GM19035 (cell line): ENCODE data around the gene IL13RA2.

Source experiments
- ATAC-seq: cut with Tn5 transposase; IDR thresholded peaks from one replicate; pipeline ENCODE4 v1.9.1; 2021; ENCODE audit not compliant: unreplicated experiment

Gene IL13RA2

GRCh38 chrX:114999906-115000305 is 17.5 kb downstream of the IL13RA2 start:
- ATAC-seq, result no peak

DNA sequence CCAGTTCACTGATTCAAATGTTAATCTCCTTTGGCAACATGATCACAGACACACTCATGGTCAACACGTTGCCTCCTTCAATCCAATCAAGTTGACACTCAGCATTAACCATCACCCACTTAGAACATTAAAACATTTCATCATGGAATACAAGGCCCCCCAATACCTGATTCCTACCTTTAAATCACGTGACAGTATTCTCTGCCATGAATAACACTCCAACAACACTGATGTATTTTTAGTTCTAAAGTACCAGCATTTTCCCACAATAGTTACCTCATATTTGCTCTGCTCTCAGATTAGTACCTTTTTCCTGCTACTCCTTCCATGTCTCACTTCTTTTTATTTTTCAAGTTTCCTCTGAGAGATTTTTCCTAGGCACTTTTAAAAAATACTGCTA is 19.6 kb downstream of the IL13RA2 start:
- ATAC-seq, result no peak

- ATAC-seq, result no peak
Measured at GRCh38 chrX:114985967-114986592, 31.3 kb downstream of the IL13RA2 start.

DNA sequence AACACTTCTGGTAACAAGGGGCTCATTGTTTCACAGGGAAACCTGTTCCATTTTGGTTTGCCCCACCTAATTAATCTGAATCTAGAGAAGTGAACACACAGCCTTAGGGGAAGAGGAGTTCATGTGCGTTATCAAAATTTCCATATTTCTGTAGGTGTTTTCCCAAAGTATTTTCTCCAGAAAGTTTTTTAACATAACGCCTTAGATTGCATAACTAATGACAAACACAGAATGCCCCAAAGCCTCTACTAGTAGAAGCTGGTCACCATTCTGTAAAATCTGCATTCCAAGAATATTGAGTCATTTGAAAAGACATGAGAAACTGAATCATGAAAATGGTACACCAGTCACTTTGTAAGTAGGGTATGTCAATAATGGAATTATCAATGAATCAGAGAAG is 41.1 kb downstream of the IL13RA2 start:
- ATAC-seq, result no peak

GRCh38 chrX:114973013-114973412 is 44.4 kb downstream of the IL13RA2 start:
- no peak for ATAC-seq

GRCh38 chrX:114970806-114971205 is 46.6 kb downstream of the IL13RA2 start:
- no peak for ATAC-seq

DNA sequence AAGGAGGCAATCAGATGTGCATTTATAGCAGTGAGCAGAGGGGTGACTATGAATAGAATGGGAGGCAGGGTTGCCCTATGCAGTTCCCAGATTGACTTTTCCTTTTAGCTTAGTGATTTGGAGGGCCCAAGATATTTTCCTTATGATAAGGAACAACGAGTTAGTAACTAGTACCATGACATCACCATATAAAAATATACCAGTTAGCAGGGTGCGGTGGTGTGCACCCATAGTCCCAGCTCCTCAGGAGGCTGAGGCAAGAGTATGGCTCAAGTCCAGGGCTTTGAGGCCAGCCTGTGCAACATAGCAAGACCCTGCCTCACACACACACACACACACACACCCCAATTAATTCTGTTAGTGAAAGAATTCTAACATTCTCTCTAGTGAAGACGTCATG is 53.0 kb downstream of the IL13RA2 start:
- no peak for ATAC-seq

DNA sequence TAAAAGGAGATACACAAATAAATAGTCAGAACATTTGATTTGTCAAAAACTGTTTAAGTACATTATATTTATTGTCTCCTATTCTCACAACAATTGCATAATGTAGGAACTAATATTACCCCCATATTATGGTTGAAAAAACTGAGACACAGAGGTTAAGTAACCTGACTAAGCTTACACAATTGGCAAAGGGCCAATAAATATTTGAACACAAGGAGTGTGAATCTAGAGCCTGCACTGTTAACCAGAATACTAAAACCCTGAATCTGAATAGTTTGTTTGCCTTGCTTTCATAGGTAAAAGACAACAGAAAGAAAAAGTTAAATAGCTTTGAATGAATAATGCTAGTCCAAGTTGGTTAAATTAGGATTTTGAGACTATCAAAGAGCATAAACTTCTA is 55.2 kb downstream of the IL13RA2 start:
- no peak for ATAC-seq

DNA sequence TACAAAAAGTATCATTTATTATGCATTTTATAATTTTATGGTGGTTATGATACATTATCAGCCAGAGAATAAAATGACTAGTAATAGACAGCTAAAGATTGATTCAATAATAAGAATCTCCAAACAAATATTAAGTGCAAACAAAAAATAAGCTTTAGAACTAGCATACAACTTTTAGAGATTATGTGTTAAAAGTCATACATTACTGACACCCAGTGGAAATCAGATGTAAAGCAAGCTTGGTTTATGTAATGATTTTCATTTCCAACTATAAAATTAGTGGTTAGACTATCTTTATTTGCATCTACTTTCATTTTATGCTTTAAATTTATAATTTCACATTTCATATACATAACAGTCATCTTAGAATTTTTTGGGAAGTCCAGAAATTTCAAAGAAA is 57.7 kb downstream of the IL13RA2 start:
- no peak for ATAC-seq
